ENCODE results near the gene SLC17A3.

Gene SLC17A3

GRCh38 chr6:25835442-25836283 lies 38.4 kb downstream of the SLC17A3 start:
- DNase-seq = no peak

DNA sequence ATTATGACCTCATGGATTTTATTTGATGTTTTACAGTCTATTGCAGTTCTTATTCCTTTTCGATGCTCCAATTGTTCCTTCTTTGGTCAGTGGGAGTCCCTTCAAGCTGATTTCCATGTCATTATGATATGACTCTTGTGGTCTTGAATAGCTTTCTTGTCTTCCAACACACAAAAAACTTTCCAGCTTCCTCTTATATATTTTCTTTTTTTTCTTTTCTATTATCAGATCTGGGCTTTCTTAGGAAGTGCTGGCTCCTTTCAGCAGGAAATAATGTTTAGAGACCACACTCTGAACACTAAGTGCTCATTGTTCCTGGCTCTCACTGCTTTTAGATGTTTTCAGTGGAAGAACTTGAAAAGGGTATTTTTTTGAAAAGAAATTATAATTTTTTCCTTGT lies 39.1 kb downstream of the SLC17A3 start:
- no peak for DNase-seq

DNA sequence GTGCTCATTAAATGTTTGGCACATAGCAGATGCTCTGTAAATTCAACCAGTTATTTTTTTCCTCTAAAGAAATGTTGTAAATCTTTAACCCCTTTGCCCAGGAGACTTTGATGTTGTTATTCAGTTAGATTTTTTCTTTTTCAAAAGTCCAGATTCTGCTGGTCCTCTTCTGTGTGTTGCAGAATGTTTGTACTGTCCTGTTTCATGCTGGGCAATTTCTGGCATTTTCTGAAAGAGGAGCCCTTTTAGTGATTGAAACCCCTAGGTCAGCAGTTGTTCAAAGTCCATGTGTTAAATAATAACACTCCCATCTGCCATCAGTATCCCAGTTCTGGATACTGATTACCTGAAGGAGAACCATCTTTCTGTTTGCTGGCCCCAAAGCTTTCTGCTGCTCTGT lies 40.9 kb downstream of the SLC17A3 start:
- DNase-seq = no peak

DNA sequence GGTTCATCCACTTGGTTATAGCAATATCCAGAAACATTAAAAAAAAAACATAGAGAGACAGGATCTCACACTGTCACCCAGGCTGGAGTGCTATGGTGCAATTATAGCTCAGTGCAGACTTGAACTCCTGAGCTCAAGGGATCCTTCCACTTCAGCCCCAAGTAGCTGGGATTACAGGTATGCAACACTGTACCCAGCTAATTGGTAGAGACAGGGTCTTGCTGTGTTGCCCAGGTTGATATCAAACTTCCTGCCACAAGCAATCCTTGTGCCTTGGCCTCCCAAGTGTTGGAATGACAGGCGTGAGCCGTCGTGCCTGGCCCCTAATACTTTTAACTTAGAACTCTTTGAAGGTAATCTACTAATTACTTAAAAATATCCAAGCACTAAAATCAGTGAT lies 41.4 kb downstream of the SLC17A3 start:
- DNase-seq = no peak

DNA sequence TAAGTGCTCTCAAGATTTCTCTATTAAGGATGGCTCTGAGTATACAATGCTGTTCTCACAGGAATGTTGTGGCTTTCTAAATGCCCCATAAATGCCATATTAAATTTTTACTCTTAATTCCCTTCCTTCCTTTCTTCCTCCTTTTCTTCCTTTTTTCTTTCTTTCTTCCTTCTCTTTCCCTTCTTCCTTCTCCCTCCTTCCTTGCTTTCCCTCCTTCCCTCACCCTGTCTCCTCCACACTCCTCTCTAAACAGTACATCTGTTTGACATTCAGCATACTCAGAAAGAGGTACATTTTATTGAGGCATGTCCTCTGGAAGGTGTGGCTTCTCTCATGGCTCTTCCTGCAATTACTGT lies 41.8 kb downstream of the SLC17A3 start:
- DNase-seq = no peak

DNA sequence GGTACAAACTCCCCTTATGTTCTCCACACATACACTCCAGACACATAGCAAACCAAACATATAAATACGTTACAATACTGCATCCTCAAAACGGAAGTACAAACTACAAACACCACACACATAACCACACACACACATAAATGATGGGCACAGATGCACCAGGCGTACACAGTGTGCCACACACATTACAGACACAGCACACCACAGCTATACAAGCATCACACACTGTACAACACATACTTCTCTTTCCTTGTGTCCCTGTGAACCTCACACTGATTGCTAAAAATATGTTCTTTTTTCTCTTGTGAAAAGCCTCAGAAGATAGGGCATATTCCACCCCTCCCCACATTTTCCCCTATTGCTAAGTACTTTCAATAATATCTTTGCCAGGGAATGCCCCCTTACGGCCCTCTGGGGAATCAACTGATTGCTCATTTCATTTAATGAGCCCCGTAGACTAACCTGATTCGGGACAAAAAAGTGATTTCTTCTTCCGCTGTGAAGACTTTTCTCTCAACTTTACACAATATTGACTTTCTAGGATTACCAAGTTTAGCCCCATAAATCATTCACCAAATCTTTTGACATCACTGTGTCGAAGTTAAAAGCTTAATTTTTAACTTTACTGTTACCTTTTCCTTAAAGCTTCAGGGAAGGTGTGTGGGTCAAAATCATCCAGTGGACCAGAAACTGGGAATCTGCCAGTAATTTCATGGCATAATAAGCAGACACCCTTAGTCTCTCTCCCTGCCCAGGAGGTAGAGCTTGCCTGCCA lies 42.3 kb downstream of the SLC17A3 start, which contains the start of gene SLC17A1:
TSS of gene SLC17A1 (minus strand) at position 521 of the 775 bp plus-strand sequence. CDS start 1,495 bp downstream, outside the sequence.
- DNase-seq = no peak

DNA sequence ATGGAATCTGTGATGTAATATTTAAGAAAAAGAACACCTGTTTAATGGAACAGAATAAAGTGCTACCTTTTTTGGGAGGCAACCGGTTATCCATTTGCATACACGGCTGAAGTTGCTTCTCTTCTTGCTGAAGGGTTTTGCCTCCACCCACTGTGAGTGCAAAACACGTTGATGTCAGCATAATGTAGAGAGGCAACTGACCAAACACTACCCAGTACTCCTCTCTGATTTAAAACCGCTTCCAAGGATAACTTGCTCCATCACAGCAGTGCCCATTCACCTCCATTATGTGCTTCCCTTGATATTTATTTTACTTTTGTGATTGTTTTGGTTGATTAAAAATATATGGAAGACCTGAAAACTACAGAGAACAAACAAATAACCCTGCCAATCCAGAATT lies 43.6 kb downstream of the SLC17A3 start:
- no peak for DNase-seq

DNA sequence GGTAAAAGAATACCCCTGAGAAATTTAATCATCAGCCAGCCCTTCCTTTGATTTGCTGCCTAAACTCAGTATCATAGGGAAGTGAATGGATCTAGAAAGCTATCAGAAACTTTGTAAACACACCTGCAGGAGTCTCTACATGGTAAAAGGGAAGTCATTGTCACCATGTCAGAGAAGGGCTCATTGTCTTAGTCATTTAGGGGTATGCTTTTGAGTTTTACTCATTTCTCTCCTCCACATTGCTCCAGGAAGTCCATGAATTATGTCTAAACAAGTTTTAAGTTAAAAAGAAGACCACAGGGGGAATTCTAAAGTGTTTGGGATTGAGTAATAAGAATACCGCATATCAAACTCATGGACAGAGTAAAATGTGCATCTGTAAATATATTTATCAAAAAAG lies 44.7 kb downstream of the SLC17A3 start:
- DNase-seq = no peak

DNA sequence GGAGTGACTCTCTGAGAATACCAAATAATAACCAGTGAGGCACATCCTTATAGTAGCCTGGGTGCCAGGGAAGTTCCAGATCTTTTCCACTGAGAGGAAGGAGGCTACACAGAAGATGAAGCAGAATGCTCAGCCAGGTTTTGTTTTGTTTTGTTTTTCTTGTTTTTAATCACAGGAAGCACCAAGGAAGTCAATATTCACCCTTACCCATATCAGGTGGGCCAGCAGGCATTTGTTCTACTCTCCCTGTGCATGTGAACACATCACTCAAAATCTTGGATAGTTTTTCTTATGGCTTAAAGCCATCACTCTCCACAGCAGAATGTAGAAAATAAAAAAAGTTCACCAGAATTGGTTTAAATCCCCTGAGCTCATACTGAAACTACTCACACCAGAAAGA lies 52.7 kb downstream of the SLC17A3 start:
- DNase-seq = no peak

- DNase-seq = no peak
These were observed 57.8 kb downstream of the SLC17A3 start for GRCh38 chr6:25816252-25816651.

DNA sequence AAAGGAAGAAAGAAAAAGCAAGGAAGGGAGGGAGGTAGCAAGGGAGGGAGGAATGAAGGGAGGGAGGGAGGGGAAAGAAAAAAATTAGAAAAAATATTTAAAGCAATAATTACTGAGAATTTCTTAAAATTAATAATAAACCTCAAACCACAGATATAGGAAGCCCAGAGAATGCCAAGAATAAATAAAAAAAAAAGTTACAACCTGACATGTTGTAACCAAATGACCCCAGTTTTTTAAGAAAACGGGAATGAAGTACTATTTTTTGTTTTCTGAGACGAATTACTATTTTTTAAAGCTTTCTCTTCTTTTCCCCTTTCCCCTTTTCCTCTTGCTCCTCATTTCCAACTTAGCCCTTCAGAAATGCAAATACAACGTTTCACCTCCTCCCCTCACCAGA lies 58.8 kb downstream of the SLC17A3 start:
- no peak for DNase-seq

DNA sequence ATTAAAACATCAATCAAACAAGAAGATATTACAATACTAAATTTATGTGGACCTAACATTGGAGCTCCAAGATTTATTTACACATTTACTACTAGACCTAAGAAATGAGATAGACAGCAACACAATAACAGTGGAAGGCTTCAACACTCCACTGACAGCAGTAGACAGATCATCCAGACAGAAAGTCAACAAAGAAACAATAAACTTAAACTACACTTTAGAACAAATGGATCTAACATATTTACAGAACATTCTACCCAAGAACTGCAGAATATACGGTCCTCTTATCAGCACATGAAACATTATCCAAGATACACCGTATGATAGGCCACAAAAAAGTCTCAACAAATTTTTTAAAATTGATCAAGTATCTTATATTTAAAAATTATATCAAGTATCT lies 69.2 kb downstream of the SLC17A3 start:
- DNase-seq = no peak

GRCh38 chr6:25801436-25801835 lies 72.6 kb downstream of the SLC17A3 start:
- DNase-seq = no peak
